NCI-H526 (cell line): ENCODE data around the gene CER1.

Experiments
- DNase-seq, 2 experiments: peaks; one replicate each; lab custom pipeline; 2025; lab: John Stamatoyannopoulos, UW

CER1 gene

DNA sequence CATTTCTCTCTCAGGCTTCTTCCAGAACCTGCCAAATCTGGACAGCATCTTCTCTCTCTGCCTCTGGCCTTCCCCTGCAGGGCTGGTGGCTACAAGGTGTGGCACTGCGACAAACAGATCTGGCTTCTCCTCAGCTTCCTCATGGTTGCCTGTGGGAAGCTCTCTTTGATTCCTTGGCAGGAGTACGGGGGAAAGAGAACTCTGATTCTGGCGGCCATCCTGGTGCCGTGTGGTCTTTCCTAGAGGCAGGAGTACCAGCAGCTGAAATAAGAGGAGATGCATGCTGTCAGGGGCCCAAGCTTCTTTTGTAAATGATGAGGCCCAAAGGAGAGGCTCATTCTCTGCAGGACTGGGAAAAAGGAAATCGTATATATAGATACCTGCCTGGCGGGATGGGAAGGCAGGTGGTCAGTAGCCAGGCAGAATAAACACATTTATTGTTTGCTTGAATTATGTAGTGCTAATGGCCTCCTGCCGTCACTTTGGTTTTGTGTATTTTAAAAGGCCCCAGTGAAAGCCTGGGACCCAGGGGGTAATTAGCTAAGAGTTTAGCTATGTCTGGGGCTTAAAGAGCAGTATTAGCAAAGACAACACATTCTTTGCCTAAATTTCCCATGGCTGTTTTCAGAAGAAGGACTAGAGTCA lies at the start of gene CER1:
CER1 (minus strand) TSS at position 343 of the 645 bp plus-strand sequence; CDS start at position 282, 61 bp downstream.
- no peak for DNase-seq

DNA sequence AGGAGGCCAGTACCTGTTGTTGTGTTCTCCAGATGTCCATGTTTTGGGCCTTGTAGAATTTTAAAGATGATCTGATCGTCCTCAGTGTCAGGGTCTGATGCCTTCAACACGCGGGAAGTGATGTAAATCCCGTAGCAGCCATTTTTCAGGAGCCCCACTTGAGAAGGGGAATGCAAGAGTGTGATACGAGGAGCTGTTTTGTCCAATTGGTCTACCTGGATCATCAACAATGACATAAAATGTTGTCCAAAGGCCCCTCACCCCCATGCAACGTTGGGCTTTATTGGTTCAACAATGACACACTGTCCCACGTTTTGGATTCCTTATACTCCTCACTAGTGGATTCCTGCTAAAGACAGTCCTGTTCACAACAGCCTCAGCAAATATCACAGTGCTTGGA lies 48.1 kb upstream of the CER1 start:
- no peak for DNase-seq

DNA sequence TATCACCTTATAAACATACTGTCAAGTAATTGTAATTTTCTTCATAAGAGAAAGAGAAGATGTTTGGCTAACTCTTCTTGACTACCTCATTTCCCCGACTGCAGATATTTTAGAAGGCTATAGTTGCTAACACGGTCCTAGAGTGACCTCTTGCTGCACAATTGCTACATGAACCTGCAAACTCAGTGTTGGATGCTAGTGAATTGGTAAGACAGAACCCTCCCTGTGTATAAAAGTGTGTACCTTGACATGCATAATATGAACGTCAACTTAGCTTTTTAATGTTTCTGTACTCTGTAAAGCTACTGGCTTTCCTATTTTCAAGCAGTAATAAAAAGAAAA lies 46.7 kb upstream of the CER1 start:
- DNase-seq, result peak; percentile 70 to 82

DNA sequence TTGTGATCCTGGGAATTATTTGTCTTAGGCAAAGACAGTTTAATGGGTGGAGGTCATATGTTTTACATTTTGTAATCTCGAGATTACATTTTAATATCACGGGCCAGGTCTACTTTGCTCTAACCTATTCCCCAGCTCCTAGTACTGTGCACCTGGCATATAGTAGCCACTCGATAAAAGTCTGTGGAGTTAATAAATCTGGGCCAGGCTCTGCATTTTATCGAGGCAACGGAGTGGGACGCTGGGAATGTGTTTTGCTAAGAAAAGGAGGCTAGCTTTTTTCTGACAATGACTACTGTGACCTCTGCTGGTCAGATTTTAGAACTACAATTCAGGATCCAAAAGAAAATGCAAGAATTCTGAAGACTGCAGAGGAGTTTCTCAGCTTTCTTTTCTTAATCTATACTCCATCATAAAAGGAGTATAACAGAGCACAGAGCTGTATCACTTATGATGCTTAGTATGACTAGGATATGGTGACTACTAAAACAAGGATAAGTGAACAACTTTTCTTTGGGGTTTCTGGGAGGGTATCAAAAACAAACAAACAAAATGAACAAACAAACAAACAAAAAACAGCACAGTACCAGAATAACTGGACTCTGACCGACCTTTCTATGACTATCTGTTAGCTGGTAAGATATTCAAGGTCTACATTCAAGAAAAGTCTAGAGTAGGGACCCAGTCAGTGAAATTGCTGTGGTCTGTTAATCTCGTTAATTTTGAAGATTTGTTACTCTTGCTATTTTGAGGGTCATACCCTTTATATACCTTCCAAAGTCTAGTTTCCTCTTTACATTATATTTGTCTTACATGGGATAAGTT lies 46.1 kb upstream of the CER1 start:
- DNase-seq, result peak; percentile 18 to 84

DNA sequence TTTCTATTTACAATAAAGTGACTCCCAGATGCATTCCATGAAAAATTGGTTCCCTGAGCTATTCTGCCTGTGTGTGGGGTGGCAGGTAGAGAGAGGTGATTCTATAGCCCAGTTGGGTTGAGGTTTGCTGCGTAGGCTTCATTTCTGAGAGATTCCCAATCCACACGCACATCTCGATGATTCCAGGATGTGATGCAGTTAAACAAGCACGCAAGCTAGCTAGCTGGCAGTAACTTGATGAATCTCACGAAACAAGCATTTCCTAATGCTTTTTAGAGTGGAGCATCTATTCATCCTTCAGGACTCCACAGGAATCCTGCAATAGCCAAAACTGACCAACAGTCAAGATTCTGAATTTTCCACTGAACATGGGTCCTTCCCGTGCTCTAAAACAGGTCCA lies 43.8 kb upstream of the CER1 start:
- DNase-seq, result no peak

DNA sequence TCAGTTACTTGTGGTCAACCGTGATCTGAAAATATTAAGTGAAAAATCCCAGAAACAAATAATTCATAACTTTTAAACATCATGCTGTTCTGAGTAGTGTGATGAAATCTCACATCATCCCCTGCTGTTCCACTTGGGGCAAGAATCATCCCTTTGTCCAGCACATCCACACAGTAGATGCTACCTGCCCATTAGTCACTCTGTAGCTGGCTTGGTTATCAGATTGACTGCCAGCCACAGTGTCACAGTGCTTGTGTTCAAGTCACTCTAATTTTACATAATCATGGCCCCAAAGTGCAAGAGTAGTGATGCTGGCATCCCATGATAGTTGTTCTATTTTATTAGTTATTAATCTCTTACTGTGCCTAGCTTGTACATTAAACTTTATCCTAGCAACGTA lies 39.1 kb upstream of the CER1 start:
- DNase-seq, result no peak

- no peak for DNase-seq
These were observed 37.5 kb upstream of the CER1 start for GRCh38 chr9:14760060-14760459.

DNA sequence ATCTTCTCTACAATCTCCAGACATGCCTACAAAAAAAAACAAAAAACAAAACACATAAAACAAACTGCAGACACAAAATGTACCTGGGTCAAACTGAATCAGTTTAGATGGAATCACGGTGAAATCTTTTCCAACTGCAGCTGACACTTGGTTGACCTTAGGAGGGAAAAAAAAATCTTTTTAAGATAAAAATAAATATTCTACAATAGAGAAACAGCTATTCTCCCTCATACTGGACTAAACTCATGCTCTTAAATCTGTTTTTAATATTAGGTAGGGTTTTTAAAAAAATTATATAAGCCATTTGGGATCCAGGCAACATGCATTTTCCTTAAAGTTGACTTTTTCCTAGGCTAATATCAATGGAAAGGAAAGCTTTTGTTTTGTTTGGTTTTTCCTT lies 33.8 kb upstream of the CER1 start:
- no peak for DNase-seq

- DNase-seq, result no peak
These were observed 30.3 kb upstream of the CER1 start for GRCh38 chr9:14752871-14753270.

DNA sequence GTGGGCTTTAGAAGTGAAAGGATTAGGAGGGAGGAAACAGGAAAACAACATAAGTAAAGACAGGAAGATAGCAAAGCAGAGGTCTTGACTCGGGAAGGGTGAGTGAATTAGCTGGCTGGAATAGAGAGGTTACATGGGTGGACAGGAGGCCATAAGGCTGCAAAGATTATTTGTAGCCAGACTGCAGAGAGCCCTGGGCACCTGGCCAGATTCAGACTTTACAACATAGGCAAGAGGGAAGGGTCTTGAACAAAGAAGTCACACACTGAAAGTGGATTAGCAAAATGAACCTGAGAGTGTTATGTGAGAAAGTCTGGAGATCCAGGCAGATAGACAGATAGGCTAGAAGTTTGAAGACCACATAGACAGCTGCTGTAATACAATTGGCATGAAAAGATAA lies 29.7 kb upstream of the CER1 start:
- DNase-seq, result no peak

DNA sequence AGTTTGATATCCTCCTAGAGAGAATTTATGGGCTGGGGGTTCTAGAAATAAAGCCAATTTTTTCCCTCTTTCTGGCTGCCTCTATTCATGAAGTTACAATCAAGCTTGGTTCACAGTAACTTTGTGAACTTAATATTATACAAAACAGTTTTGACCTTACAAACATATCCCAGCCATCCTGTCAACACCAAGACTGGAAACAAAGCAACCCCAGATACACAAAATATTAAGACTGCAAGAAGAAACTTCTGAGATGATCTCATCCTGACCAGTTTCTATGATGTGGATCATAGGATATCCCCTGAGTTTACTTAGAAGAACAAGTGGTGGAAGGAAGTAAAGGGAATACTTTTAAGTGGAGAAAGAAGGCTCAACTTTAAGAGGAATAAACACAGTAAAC lies 28.3 kb upstream of the CER1 start:
- DNase-seq, result no peak

GRCh38 chr9:14749741-14750211 lies 27.2 kb upstream of the CER1 start:
- no peak for DNase-seq

DNA sequence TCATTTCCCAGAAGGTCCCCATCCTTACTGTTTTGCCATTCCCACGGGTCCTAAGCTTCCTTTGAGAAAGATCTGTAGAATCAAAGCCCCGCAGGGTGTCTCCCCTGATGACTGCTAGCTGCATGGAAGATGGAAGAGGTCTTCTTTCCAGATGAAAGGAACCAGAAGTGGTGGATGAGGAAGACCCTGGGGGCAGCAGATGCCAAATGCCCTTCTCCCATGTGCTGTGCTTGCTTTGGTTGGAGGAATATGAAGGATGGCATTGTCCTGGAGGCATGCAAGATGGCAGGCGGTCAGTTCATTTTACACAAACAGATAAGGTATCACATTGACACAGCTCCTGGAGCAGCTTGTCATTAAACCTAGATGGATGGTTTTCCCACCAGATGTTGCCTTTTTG lies 25.8 kb upstream of the CER1 start:
- DNase-seq, result no peak

DNA sequence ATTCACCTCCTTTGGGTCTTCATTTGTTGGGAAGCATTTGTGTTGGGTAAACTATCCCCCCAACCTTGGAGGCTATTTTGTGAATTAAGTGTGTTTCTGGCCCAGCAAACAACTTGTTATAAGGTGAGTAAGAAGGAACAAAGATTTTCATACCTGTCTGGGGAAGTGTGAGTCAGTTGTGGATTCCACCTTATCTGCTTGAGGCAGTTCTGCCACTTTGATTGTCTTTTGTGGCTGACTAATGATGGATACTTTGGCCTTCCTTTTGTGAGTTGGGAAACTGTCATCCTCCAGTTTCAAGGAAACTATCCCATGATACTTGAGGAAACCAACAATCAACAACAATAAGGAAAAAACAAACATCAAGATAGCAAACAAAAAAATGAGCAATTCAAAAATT lies 24.6 kb upstream of the CER1 start:
- DNase-seq, result no peak

- DNase-seq, result no peak
These were observed 24.1 kb upstream of the CER1 start for GRCh38 chr9:14746626-14747025.

GRCh38 chr9:14744768-14745167 lies 22.2 kb upstream of the CER1 start:
- no peak for DNase-seq

DNA sequence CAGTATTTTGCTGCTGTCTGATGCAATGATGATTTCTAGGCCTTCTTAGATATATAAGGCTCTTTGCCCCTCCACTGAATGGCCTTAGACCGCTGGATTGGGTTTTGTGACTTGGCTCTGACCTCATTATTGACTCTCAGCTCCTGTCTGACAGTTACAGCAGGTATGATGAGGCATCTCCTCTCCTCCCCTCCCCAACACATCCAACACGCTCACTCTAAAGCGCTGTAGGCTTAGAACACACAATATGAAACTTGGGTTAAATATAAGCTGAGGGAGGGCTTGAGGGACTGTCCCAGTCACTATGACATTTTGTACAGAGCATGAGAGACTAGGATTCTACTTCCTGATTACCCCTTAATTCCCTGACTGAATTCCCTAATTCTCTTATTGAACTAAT lies 18.8 kb upstream of the CER1 start:
- no peak for DNase-seq

DNA sequence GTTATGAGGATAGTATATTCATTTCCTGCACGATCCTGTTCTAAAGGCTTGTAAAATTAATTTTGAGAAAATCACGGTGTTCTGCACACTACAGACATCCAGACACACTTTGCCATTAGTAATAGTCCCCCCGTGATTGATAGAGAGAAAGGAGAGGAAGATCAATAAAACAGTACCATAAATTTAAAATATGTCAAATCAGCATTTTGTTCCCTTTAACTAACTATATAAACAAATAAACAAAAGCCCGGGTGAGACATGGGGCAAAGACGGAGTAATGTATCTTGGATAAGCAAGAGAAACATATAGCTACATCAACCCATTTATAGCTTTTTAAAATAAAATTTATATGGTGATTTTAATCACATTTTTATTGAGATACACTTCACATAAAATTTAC lies 10.6 kb upstream of the CER1 start:
- no peak for DNase-seq

DNA sequence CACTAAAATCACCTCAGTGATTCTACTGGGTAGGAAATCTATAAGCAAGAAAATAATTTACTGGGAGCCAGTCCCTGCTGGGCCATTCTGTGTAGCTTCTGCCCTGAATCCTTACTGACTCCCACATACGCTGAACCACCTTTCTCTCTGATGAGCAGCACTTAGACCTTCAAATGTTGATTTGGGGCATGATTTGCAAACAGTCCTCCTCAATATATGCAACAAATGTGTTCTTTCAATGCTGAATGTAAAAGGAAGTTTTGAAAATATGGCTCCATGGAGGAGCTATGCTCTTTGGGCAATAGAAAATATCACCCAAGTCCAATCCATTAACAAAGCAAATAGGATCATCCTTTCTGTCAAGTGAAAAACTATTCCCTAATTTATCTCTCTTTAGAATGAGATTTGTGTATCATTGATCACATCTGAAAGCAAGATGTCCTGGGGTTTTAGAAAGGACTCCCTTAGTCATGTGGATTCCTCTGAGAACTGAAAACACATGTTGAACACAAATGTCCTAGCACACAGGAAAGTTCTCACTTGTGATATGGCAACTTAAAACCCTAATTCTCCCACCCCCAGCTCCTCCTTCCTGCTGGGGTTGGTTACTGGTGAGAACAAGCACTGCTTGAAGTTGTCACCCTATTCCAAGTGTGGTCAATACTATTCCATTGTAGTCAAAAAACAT lies 8.9 kb upstream of the CER1 start:
- DNase-seq, result no peak

- no peak for DNase-seq
These were observed 7.9 kb upstream of the CER1 start for GRCh38 chr9:14730461-14730898.

- DNase-seq, result no peak
These were observed 768 bp upstream of the CER1 start for GRCh38 chr9:14723301-14723700.

DNA sequence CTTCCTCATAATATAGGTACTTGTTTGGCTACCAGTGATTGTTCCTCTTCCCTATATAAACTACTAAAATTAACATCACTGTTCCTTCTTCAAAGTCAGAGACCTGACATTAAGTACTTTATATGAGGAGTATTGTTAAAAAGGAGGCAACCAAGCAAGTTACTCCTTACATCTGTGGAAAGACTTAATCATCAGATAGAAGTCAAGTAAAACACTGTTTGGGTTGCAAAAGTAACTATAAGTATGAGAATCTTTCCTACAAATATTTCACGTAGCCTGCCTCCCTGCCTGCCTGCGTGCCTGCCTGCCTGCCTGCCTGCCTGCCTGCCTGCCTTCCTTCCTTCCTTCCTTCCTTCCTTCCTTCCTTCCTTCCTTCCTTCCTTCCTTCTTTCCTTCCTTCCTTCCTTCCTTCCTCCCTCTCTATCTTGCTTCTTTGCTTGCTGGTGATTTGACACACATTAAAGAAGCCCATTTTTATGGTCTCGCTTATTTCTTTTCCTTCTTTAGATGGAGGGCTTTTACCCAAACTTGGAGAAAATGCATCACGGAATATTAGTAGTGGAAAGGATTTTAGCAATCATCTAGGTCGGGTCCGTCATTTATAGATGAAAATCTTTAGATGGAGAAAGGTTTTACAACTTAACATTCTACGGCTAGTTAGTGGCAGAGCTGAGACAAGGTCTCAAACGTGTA lies 3.2 kb downstream of the CER1 start:
- no peak for DNase-seq
